ENCODE data around the gene ARHGEF19. TPM values are rescaled to one million over a fixed set of nuclear protein-coding genes. Genes with fewer than 3 reads are reported as not detected.
A peak's percentile ranks its signal among the peaks of the same experiment; 100 is the strongest.

Gene ARHGEF19
- total and polyA plus RNA-seq, 2 experiments from 2014 or later, result 21.0 to 24.8 TPM

DNA sequence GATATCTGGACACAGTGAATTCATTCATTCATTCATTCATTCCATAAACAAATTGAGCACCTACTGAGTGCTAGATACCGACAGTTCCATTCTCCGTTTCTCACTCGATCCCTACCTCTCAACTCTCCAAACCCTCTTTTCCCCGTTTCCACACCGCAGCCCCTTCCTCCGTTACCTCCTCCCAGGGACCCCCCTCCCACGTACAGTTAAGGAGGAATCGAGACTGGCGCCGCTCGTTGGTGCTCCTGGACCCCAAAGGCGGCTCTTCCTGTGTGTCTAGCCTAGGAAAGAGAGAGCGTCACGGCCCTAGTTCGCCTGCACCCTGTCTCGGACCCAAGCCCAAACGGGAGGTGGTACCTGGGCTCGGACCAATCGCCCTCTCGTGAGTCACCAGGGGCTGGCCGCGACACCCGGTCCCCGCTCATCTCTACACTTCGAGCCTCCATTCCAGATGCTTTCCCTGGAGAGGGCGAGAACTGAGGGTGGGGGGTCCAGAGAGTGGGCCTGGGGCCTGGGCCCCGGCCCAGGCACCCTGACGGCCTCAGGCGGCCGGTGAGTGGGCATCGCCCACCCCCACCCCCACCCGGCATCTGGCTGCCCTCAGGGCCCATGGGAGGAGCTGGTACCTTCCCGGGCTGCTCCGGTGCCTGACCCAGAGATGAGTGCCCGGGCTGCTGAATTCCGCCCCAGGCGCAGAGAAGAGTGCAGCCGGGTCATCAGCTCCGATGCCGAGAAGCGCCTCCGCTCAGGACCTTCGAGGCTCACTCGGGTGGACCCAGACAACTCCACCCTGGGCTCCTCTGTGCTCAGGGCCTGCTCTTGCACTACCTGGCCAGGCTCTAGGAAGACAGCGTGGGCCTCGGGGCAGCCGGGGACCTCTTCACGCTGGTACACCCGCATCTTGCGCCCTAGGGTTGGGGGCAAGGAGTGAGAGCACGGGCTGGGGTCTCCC lies 4.9 kb downstream of the ARHGEF19 start:
- WGBS (ENCODE audit: low lambda C conversion rate, missing lambda C conversion rate), result 66% methylated on average over 41 of the region's 51 CpGs
- Histone ChIP-seq H3K36me3 (replicated peaks; ENCODE audit: insufficient read depth, low read depth) (no peaks in the 10 kb centered on the region), H3K27ac (peak overlapping the region; percentile 92), H3K4me1 (ENCODE audit: insufficient read depth) (peaks cover 26% of the 10 kb centered on the region), H3K9me2 (replicated peaks; ENCODE audit: insufficient read depth) (no peaks in the 10 kb centered on the region), H3K27me3 (no peaks in the 10 kb centered on the region), H3K4me3 (peak overlapping the region; percentile 16), H2AFZ (peak overlapping the region; percentile 66), H3K9me3 (ENCODE audit: low read depth) (no peaks in the 10 kb centered on the region), H3K4me2 (peak overlapping the region; percentile 81), H4K20me1 (ENCODE audit: insufficient read depth, poor library complexity, severe bottlenecking) (no peaks in the 10 kb centered on the region), H3K79me2 (peaks cover 18% of the 10 kb centered on the region)
- DNase-seq (ENCODE audit: low spot score), result peak; percentile 21
- no peak for TF ChIP-seq EZH2 (IDR thresholded peaks at IDR 0.05; ENCODE audit: borderline replicate concordance)
- TF ChIP-seq EZH2phosphoT487 (IDR thresholded peaks at IDR 0.05; ENCODE audit: low read depth, severe bottlenecking, unreplicated experiment), result no peak
- TF ChIP-seq, protein P1, sequence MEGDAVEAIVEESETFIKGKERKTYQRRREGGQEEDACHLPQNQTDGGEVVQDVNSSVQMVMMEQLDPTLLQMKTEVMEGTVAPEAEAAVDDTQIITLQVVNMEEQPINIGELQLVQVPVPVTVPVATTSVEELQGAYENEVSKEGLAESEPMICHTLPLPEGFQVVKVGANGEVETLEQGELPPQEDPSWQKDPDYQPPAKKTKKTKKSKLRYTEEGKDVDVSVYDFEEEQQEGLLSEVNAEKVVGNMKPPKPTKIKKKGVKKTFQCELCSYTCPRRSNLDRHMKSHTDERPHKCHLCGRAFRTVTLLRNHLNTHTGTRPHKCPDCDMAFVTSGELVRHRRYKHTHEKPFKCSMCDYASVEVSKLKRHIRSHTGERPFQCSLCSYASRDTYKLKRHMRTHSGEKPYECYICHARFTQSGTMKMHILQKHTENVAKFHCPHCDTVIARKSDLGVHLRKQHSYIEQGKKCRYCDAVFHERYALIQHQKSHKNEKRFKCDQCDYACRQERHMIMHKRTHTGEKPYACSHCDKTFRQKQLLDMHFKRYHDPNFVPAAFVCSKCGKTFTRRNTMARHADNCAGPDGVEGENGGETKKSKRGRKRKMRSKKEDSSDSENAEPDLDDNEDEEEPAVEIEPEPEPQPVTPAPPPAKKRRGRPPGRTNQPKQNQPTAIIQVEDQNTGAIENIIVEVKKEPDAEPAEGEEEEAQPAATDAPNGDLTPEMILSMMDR (IDR thresholded peaks at IDR 0.05; ENCODE audit: poor library complexity), result no peak

DNA sequence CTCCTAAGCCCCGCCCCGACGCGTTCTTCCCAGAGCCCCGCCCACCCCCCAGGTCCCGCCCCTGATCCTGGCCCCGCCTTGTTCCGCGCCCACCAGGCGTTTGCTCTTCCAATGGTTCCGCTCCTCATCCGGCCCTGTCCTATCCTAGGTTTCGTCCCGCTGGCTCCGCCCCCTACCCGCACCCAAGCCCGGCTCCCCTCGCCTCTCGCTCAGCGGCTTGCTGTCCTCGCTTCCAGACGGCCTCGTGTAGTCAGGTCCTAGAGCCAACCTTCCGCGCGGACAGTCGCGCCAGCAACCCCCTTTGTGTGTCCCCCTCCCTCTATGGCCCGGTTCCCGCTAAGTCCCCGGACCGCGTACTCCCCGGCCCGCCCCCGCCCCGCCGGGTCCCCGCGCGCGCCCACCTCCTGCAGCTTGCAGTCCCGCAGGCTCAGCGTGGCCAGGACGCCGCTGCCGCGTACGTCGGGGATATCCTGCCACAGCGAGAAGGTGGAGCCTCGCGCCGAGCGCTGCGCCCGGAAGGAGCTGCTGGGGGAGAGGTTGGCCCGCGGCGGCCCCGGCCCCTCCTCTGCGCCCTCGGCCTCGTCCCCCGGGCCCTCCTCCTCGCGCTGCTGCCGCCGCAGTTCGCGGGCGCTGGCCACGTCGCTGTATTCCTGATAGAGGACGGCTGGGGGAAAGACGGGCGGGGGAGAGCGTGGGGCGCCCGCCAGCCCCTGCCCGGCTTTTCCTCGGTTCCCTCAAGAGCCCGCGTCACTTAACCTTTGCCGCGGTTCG lies 5.7 kb downstream of the ARHGEF19 start:
- peak overlapping the region; percentile 66 for H2AFZ ChIP-seq

DNA sequence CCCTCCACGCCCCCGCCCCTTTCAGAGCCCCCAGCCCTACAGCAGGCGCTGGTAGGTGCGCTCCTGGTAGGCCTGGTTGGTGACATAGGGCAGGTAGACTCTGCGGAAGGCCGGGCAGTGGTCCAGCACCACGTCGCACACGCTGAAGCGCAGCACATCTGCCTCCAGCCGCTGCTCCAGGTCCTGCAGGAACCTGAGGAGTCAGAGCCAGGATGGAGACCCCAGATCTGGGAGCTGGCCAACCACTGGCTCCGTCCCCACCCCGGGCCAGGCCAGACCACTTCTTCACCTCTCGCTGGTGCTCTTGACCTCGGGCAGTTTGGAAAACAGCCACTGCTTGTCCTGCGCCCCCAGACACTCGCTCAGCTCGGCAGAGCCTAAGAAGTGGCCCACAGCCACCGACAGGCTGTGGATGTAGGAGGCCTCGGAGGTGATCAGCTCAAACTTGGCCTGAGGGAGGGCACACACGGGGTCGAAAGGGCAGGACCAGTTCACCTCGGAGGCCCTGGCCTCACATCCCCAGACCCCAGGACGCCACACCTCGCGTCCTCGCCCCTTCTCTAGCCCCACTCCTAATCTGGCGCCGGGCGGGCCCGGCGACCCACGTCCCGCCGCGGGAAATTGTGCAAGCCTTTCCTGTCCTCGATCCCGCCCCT lies 6.4 kb downstream of the ARHGEF19 start:
- Histone ChIP-seq H3K79me2 (peaks cover 5% of the 10 kb centered on the region), H3K4me2 (peak overlapping the region; percentile 76), H3K27me3 (no peaks in the 10 kb centered on the region), H3K4me1 (ENCODE audit: insufficient read depth) (peaks cover 26% of the 10 kb centered on the region), H4K20me1 (ENCODE audit: insufficient read depth, poor library complexity, severe bottlenecking) (no peaks in the 10 kb centered on the region), H3K9me3 (ENCODE audit: low read depth) (no peaks in the 10 kb centered on the region), H2AFZ (peak overlapping the region; percentile 33), H3K27ac (peak overlapping the region; percentile 69), H3K4me3 (peak overlapping the region; percentile 25), H3K36me3 (replicated peaks; ENCODE audit: insufficient read depth, low read depth) (no peaks in the 10 kb centered on the region), H3K9me2 (replicated peaks; ENCODE audit: insufficient read depth) (no peaks in the 10 kb centered on the region)
- DNase-seq (ENCODE audit: low spot score), result no peak
- TF ChIP-seq, protein P1 (IDR thresholded peaks at IDR 0.05; ENCODE audit: poor library complexity), result no peak
- TF ChIP-seq EZH2 (IDR thresholded peaks at IDR 0.05; ENCODE audit: borderline replicate concordance) (no peak), EZH2phosphoT487 (IDR thresholded peaks at IDR 0.05; ENCODE audit: low read depth, severe bottlenecking, unreplicated experiment) (no peak)
- 91% methylated on average over 17 of the region's 38 CpGs for WGBS (ENCODE audit: low lambda C conversion rate, missing lambda C conversion rate)

More for the DNA sequence above, 5.7 kb downstream of the ARHGEF19 start:
- no peaks in the 10 kb centered on the region for H4K20me1 ChIP-seq (ENCODE audit: insufficient read depth, poor library complexity, severe bottlenecking)
- peaks cover 26% of the 10 kb centered on the region for H3K4me1 ChIP-seq (ENCODE audit: insufficient read depth)
- H3K27me3 ChIP-seq, result no peaks in the 10 kb centered on the region
- H3K79me2 ChIP-seq, result peaks cover 13% of the 10 kb centered on the region
- peak overlapping the region; percentile 92 for H3K27ac ChIP-seq
- H3K36me3 ChIP-seq (replicated peaks; ENCODE audit: insufficient read depth, low read depth), result no peaks in the 10 kb centered on the region
- TF ChIP-seq EZH2phosphoT487 (IDR thresholded peaks at IDR 0.05; ENCODE audit: low read depth, severe bottlenecking, unreplicated experiment) (no peak), EZH2 (IDR thresholded peaks at IDR 0.05; ENCODE audit: borderline replicate concordance) (no peak)
- TF ChIP-seq, protein P1 (IDR thresholded peaks at IDR 0.05; ENCODE audit: poor library complexity), result no peak
- peak; percentile 99 for DNase-seq (ENCODE audit: low spot score)
- H3K9me3 ChIP-seq (ENCODE audit: low read depth), result no peaks in the 10 kb centered on the region
- H3K4me3 ChIP-seq, result peak overlapping the region; percentile 16
- WGBS (ENCODE audit: low lambda C conversion rate, missing lambda C conversion rate), result 4% methylated on average over 45 of the region's 87 CpGs
- H3K9me2 ChIP-seq (replicated peaks; ENCODE audit: insufficient read depth), result no peaks in the 10 kb centered on the region
- peak overlapping the region; percentile 81 for H3K4me2 ChIP-seq
